Keratinocyte (primary cell): ENCODE measurements around the gene PI3.

ENCODE experiments used
- EZH2 ChIP-seq: IDR thresholded peaks from one replicate; pipeline ENCODE4 v1.6.1; 2012; ENCODE audit warnings: inconsistent platforms, mild to moderate bottlenecking, low read length, moderate library complexity
- TF ChIP-seq, protein P1 (sequence below), 3 experiments: IDR thresholded peaks in 1 of 3; conservative IDR thresholded peaks in 1 of 3; optimal IDR thresholded peaks in 1 of 3; 2 replicates in 2 of 3; 3 replicates in 1 of 3; pipeline versions ENCODE3 to v1.5.1; 2011; ENCODE audit warnings: low read length in 3 of 3, mild to moderate bottlenecking in 3 of 3, moderate library complexity in 2 of 3, control low read depth in 1 of 3, inconsistent platforms in 1 of 3; ENCODE audit not compliant: insufficient read depth in 2 of 3; ENCODE audit errors: extremely low read depth in 1 of 3

GRCh38 chr20:45157962-45158361, 16.7 kb upstream of the PI3 start:
- TF ChIP-seq, protein P1, sequence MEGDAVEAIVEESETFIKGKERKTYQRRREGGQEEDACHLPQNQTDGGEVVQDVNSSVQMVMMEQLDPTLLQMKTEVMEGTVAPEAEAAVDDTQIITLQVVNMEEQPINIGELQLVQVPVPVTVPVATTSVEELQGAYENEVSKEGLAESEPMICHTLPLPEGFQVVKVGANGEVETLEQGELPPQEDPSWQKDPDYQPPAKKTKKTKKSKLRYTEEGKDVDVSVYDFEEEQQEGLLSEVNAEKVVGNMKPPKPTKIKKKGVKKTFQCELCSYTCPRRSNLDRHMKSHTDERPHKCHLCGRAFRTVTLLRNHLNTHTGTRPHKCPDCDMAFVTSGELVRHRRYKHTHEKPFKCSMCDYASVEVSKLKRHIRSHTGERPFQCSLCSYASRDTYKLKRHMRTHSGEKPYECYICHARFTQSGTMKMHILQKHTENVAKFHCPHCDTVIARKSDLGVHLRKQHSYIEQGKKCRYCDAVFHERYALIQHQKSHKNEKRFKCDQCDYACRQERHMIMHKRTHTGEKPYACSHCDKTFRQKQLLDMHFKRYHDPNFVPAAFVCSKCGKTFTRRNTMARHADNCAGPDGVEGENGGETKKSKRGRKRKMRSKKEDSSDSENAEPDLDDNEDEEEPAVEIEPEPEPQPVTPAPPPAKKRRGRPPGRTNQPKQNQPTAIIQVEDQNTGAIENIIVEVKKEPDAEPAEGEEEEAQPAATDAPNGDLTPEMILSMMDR (optimal IDR thresholded peaks at IDR 0.05 in 1 of 3, IDR thresholded peaks at IDR 0.05 in 1 of 3, conservative IDR thresholded peaks at IDR 0.05 in 1 of 3; ENCODE audit: extremely low read depth in 1 of 3, insufficient read depth in 2 of 3, low read length in 3 of 3): no peak
- TF ChIP-seq EZH2: no peak
